C4-2B (cell line): ENCODE data around the gene ALG12.

Experiments
- ZFX ChIP-seq: fragments of 450-650 bp; IDR thresholded peaks from 2 replicates; pipeline ENCODE4 v1.6.1; 2017
- TF ChIP-seq, protein P1 (sequence below): fragments of 450-650 bp; conservative IDR thresholded peaks from 2 replicates; pipeline ENCODE4 v1.5.1; 2017; ENCODE audit warnings: mild to moderate bottlenecking

DNA sequence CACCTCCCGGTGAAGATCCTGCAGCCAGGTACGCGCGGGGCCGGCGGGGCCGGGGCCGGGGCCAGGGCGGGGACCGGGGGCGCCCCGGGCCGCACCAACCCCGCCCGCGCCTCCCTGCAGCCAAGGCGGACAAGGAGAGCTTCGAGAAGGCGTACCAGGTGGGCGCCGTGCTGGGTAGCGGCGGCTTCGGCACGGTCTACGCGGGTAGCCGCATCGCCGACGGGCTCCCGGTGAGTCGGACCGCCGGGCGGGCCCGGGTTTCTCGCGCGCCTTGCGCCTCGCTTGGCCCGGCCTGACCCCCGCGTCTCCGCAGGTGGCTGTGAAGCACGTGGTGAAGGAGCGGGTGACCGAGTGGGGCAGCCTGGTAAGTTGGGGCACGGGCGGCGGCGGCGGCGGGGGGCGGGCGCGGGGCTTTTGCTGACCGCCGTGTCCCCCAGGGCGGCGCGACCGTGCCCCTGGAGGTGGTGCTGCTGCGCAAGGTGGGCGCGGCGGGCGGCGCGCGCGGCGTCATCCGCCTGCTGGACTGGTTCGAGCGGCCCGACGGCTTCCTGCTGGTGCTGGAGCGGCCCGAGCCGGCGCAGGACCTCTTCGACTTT lies 42.9 kb upstream of the ALG12 start:
- TF ChIP-seq, protein P1, sequence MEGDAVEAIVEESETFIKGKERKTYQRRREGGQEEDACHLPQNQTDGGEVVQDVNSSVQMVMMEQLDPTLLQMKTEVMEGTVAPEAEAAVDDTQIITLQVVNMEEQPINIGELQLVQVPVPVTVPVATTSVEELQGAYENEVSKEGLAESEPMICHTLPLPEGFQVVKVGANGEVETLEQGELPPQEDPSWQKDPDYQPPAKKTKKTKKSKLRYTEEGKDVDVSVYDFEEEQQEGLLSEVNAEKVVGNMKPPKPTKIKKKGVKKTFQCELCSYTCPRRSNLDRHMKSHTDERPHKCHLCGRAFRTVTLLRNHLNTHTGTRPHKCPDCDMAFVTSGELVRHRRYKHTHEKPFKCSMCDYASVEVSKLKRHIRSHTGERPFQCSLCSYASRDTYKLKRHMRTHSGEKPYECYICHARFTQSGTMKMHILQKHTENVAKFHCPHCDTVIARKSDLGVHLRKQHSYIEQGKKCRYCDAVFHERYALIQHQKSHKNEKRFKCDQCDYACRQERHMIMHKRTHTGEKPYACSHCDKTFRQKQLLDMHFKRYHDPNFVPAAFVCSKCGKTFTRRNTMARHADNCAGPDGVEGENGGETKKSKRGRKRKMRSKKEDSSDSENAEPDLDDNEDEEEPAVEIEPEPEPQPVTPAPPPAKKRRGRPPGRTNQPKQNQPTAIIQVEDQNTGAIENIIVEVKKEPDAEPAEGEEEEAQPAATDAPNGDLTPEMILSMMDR, result no peak
- TF ChIP-seq ZFX, result peak; percentile 68
